ENCODE results near the gene DUS1L. TPM values are rescaled to one million over a fixed set of nuclear protein-coding genes. Genes with fewer than 3 reads are reported as not detected.
A peak's percentile ranks its signal among the peaks of the same experiment; 100 is the strongest.

Gene DUS1L
- total RNA-seq, 1 donor from 2014 or later: 126 TPM

DNA sequence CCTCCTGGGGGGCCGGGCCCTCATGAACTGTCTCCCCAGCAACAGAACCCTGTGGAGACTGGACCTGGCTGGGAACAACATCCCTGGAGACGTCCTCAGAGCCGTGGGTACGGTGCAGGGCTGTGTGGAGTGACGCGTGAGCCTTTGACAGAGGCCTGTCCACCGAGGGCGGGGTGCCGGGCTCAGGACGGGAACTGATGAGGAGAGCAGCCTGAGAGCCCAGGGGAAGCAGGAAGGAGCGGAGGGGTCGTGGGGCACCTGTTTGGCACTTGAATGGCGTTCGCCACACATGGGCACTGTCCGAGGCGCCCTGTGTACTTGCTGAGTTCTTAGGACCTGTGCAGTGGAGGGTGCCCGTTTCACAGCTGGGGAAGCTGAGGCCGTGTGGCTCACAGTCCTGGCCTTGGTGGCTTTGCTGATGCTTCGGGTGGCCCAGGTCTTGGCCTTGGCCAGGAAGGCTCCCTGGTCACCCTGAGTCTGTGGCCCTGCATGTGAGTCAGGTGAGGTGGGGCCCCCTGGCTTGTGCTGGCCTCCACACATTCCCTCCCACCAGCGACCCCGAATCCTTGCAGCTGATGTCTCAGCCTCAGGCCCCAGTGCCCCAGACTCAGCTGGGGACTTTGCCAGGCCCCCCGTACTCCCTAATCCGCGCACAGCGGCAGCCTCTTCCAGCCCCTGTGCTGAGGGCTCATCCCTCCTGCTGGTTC is 40.0 kb downstream of the DUS1L start:
- DNase-seq (ENCODE audit: low read depth): no peak
- no peak overlapping the region for H3K4me3 ChIP-seq (ENCODE audit: low read depth, low read length)
- TF ChIP-seq, protein P1, sequence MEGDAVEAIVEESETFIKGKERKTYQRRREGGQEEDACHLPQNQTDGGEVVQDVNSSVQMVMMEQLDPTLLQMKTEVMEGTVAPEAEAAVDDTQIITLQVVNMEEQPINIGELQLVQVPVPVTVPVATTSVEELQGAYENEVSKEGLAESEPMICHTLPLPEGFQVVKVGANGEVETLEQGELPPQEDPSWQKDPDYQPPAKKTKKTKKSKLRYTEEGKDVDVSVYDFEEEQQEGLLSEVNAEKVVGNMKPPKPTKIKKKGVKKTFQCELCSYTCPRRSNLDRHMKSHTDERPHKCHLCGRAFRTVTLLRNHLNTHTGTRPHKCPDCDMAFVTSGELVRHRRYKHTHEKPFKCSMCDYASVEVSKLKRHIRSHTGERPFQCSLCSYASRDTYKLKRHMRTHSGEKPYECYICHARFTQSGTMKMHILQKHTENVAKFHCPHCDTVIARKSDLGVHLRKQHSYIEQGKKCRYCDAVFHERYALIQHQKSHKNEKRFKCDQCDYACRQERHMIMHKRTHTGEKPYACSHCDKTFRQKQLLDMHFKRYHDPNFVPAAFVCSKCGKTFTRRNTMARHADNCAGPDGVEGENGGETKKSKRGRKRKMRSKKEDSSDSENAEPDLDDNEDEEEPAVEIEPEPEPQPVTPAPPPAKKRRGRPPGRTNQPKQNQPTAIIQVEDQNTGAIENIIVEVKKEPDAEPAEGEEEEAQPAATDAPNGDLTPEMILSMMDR (conservative IDR thresholded peaks at IDR 0.05; ENCODE audit: low read depth, low read length): no peak

DNA sequence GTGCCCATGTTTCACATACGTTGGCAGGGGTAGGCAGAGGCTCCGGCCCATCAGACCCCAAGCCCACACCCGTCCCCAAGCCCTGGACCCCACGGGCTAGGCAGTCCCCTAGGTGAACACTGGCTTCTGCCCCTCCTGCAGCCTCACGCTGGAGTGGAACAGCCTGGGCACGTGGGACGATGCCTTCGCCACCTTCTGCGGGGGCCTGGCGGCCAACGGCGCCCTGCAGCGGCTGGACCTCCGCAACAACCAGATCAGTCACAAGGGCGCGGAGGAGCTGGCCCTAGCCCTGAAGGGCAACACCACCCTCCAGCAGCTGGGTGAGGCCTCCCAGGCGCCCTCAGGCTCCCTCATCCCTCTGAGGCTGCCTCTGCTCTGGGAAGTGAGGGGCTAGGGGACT is 40.7 kb downstream of the DUS1L start:
- no peak for DNase-seq (ENCODE audit: low read depth)
- no peak overlapping the region for H3K4me3 ChIP-seq (ENCODE audit: low read depth, low read length)
- TF ChIP-seq, protein P1 (conservative IDR thresholded peaks at IDR 0.05; ENCODE audit: low read depth, low read length): no peak

DNA sequence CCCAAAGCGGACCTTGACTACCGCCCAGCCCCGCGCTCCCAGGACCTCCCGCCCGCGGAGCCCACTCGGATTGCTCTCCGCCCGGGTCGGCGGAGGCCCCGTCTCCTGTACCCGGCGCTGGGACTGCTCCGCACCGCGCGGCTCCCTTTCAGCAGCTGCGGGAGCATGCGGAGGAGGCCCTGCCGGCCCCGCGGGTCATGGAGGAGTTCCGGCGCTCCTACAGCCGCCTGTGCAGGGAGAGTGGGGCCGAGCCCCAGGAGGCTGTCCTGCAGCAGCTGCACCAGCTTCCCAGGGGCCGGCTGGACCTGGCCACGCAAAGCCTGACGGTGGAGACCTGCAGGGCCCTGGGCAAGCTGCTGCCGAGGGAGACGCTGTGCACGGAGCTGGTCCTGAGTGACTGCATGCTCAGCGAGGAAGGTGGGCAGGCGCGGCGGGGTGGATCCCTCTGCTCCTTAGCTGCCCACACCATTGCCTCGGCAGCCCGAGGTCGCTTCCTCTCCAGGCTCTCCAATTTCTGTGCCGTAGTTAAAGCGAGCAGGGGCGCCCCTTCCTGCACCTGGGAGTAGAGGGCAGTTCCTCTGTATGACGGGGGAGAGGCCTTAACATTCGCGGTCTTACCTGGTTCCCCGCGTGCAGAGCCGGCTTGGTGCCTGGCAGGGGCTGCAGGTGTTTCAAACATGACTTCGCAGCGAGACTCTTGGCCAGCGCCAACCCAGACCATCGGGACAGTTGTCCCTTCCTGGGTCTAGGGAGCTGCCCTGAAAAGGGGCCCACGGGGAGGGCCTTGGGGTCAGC is 42.0 kb downstream of the DUS1L start:
- peak overlapping the region; percentile 88 for H3K4me3 ChIP-seq (ENCODE audit: low read depth, low read length)
- DNase-seq (ENCODE audit: low read depth): no peak
- TF ChIP-seq, protein P1 (conservative IDR thresholded peaks at IDR 0.05; ENCODE audit: low read depth, low read length): no peak

DNA sequence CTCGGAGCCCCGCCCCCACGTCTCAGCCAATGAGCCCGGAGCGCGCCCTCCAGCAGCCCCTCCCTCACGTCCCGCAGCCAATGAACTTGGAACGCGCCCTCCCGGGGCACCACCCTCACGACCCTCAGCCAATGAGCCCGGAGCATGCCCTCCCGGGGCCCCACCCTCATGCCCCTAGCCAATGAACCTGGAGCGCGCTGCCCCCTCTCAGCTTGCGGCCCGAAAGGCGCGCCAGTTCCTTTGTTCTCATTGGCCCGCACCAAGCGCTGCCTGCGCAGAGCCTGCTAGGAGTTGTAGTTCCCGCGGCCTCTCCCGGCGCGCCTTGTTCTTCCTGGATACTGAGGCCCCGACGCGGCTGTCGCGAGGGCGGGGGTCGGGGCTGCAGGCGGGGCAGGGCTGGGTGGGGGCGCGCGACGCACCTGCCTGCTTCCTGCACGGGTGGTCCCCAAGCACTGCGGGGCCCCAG is 42.6 kb downstream of the DUS1L start, which contains the start of gene LRRC45:
Gene LRRC45, plus strand, starts transcription at position 325 of the 466 bp plus-strand sequence. CDS start 339 bp downstream, outside the sequence.
- peak within 1 kb of the TSS; percentile 91 for H3K4me3 ChIP-seq (ENCODE audit: low read depth, low read length)
- TF ChIP-seq, protein P1 (conservative IDR thresholded peaks at IDR 0.05; ENCODE audit: low read depth, low read length): no peak
- peak; percentile 84 for DNase-seq (ENCODE audit: low read depth)

DNA sequence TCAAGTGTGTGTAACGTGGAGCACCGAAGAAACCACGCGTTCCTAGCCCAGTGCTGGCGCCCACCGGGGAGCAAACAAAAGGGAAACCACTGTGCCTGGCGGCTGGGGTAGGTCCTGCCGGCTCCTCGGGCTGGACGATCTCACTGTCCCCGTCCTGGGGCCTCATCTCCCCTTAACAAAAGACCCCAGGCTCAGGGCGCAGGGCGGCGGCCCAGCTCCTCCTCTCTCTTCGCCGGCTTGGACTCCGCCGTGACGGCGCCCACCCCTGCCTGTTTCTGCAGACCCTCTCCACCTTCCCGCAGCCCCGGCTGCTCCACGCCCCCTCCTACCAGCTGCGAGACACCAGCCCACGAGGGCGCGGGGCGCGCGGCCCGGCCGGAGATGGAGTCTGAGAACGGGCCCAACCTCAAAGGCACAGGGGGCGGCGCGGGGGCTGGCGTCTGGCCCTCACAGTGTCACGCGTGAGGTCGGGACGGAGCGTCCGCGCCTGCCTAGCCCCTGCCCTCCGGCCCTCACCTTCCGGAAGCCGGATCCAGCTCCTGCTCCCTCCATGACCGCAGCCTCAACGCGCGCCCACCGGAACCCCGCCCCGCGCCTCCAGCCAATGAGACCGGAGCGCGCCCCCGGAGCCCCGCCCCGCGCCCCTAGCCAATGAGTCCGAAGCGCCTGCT is 43.2 kb downstream of the DUS1L start, which contains the start of gene CENPX:
Gene CENPX, minus strand, starts transcription at position 569 of the 671 bp plus-strand sequence. Its CDS starts 17 bp downstream, at position 552.
- H3K4me3 ChIP-seq (ENCODE audit: low read depth, low read length): peak within 1 kb of the TSS; percentile 91
- TF ChIP-seq, protein P1 (conservative IDR thresholded peaks at IDR 0.05; ENCODE audit: low read depth, low read length): no peak
- DNase-seq (ENCODE audit: low read depth): no peak

DNA sequence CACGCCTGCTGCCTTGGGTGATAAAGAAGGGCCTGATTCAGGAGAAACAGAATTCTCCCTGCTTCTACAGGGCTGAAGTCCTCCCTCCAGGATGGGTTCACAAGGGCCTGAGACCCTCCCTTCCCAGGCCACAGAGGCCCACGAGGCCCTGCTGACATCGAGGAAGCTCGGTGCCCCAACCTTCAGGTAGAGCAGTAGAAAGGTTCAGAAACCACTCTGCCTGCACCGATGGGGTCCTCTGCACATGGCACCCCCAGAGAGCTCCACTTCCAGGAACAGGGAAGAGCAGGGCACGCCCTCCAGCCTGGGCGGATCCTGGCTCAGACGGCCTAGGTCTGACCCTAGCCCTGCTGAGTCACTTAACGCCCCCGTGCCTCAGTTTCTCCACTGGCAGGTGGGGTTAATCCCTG is 43.7 kb downstream of the DUS1L start:
- DNase-seq (ENCODE audit: low read depth): no peak
- H3K4me3 ChIP-seq (ENCODE audit: low read depth, low read length): peak overlapping the region; percentile 91
- TF ChIP-seq, protein P1 (conservative IDR thresholded peaks at IDR 0.05; ENCODE audit: low read depth, low read length): no peak
